ENCODE data around the gene PRPF4. TPM values are rescaled to one million over a fixed set of nuclear protein-coding genes. Genes with fewer than 3 reads are reported as not detected.

PRPF4 gene
- total RNA-seq, 2 experiments from 2014 or later = 27.4 to 39.9 TPM

- no peaks in the 10 kb centered on the region for H3K79me2 ChIP-seq (ENCODE audit: insufficient read depth, low read depth, low read length)
- no peak overlapping the region for H3K4me3 ChIP-seq (ENCODE audit: low read depth, low read length, poor library complexity, severe bottlenecking)
- no peaks in the 10 kb centered on the region for H3K4me1 ChIP-seq (ENCODE audit: insufficient read depth, low read length, poor library complexity, severe bottlenecking)
- no peak overlapping the region for H2AFZ ChIP-seq (ENCODE audit: low read length)
- H3K4me2 ChIP-seq (ENCODE audit: low read length) = no peak overlapping the region
- POLR2A ChIA-PET = no interaction called here
- no peaks in the 10 kb centered on the region for H4K20me1 ChIP-seq (ENCODE audit: insufficient read depth, low read length)
- H3K9me2 ChIP-seq (ENCODE audit: insufficient read depth, low read length) = no peaks in the 10 kb centered on the region
- intact Hi-C loops (cut with micrococcal nuclease; ENCODE audit: unreplicated experiment) = no loop called here
- H3K9me3 ChIP-seq (ENCODE audit: low read length) = no peaks in the 10 kb centered on the region
- no peak for DNase-seq (ENCODE audit: low spot score)
- H3K27ac ChIP-seq (ENCODE audit: low read depth, low read length, poor library complexity, severe bottlenecking) = no peak overlapping the region
- TF ChIP-seq EZH2phosphoT487 (IDR thresholded peaks at IDR 0.05; ENCODE audit: borderline replicate concordance, low read depth, low read length) (no peak), CTCF (conservative IDR thresholded peaks at IDR 0.05; ENCODE audit: low read length) (no peak)
- no TSS peak for BruUV-seq (replicated peaks)
- CTCF ChIA-PET (ENCODE audit: unreplicated experiment) = no interaction called here
- peaks cover 31% of the 10 kb centered on the region for H3K36me3 ChIP-seq (ENCODE audit: insufficient read depth, low read length)
These were observed 17.6 kb upstream of the PRPF4 start for GRCh38 chr9:113257863-113258262.

- Histone ChIP-seq H3K79me2 (ENCODE audit: insufficient read depth, low read depth, low read length) (no peaks in the 10 kb centered on the region), H3K36me3 (ENCODE audit: insufficient read depth, low read length) (peaks cover 31% of the 10 kb centered on the region), H3K4me2 (ENCODE audit: low read length) (no peak overlapping the region), H3K4me1 (ENCODE audit: insufficient read depth, low read length, poor library complexity, severe bottlenecking) (no peaks in the 10 kb centered on the region), H2AFZ (ENCODE audit: low read length) (no peak overlapping the region), H4K20me1 (ENCODE audit: insufficient read depth, low read length) (no peaks in the 10 kb centered on the region), H3K9me2 (ENCODE audit: insufficient read depth, low read length) (no peaks in the 10 kb centered on the region), H3K4me3 (ENCODE audit: low read depth, low read length, poor library complexity, severe bottlenecking) (no peak overlapping the region), H3K9me3 (ENCODE audit: low read length) (no peaks in the 10 kb centered on the region), H3K27ac (ENCODE audit: low read depth, low read length, poor library complexity, severe bottlenecking) (no peak overlapping the region)
- DNase-seq (ENCODE audit: low spot score) = no peak
- TF ChIP-seq EZH2phosphoT487 (IDR thresholded peaks at IDR 0.05; ENCODE audit: borderline replicate concordance, low read depth, low read length) (no peak), CTCF (conservative IDR thresholded peaks at IDR 0.05; ENCODE audit: low read length) (no peak)
- POLR2A ChIA-PET = no interaction called here
- intact Hi-C loops (cut with micrococcal nuclease; ENCODE audit: unreplicated experiment) = no loop called here
- no TSS peak for BruUV-seq (replicated peaks)
- CTCF ChIA-PET (ENCODE audit: unreplicated experiment) = no interaction called here
These were observed 17.2 kb upstream of the PRPF4 start for GRCh38 chr9:113258282-113258681.

- H3K9me2 ChIP-seq (ENCODE audit: insufficient read depth, low read length) = no peaks in the 10 kb centered on the region
- H3K9me3 ChIP-seq (ENCODE audit: low read length) = no peaks in the 10 kb centered on the region
- TF ChIP-seq CTCF (conservative IDR thresholded peaks at IDR 0.05; ENCODE audit: low read length) (no peak), EZH2phosphoT487 (IDR thresholded peaks at IDR 0.05; ENCODE audit: borderline replicate concordance, low read depth, low read length) (no peak)
- ChIA-PET POLR2A (interaction anchor here (0.6 to 1.4 kb wide), 2 partner anchors 23 to 608 kb away, joined by 3 to 4 read pairs; no protein-coding TSS in a partner anchor), CTCF (ENCODE audit: unreplicated experiment) (no interaction called here)
- no peaks in the 10 kb centered on the region for H4K20me1 ChIP-seq (ENCODE audit: insufficient read depth, low read length)
- H2AFZ ChIP-seq (ENCODE audit: low read length) = no peak overlapping the region
- H3K27ac ChIP-seq (ENCODE audit: low read depth, low read length, poor library complexity, severe bottlenecking) = no peak overlapping the region
- BruUV-seq (replicated peaks) = no TSS peak
- H3K4me1 ChIP-seq (ENCODE audit: insufficient read depth, low read length, poor library complexity, severe bottlenecking) = no peaks in the 10 kb centered on the region
- no peaks in the 10 kb centered on the region for H3K79me2 ChIP-seq (ENCODE audit: insufficient read depth, low read depth, low read length)
- H3K4me2 ChIP-seq (ENCODE audit: low read length) = no peak overlapping the region
- no peak overlapping the region for H3K4me3 ChIP-seq (ENCODE audit: low read depth, low read length, poor library complexity, severe bottlenecking)
- intact Hi-C loops (cut with micrococcal nuclease; ENCODE audit: unreplicated experiment) = no loop called here
- DNase-seq (ENCODE audit: low spot score) = no peak
- peaks cover 39% of the 10 kb centered on the region for H3K36me3 ChIP-seq (ENCODE audit: insufficient read depth, low read length)
These were observed 13.4 kb upstream of the PRPF4 start for GRCh38 chr9:113261917-113262671.

All from OCI-LY7 (cell line).